GM10266 (cell line): ENCODE measurements around the gene ZMYND8.

Source experiments
- DNase-seq: peaks from one replicate; pipeline ENCODE4 v3.0.0; 2012; ENCODE audit errors: extremely low spot score
- CTCF ChIP-seq: IDR thresholded peaks from 2 replicates; pipeline ENCODE4 v1.5.1; 2012; ENCODE audit warnings: mild to moderate bottlenecking, low read depth; ENCODE audit not compliant: control insufficient read depth, insufficient read depth; ENCODE audit errors: missing control alignments

ZMYND8 gene

GRCh38 chr20:47343007-47343472, 13.5 kb downstream of the ZMYND8 start:
- TF ChIP-seq CTCF: no peak
- no peak for DNase-seq

- TF ChIP-seq CTCF: no peak
- DNase-seq: no peak
These were observed 18.3 kb downstream of the ZMYND8 start for GRCh38 chr20:47338131-47338628.

GRCh38 chr20:47337413-47337812, 19.1 kb downstream of the ZMYND8 start:
- no peak for DNase-seq
- TF ChIP-seq CTCF: no peak

- TF ChIP-seq CTCF: no peak
- DNase-seq: no peak
These were observed 20.3 kb downstream of the ZMYND8 start for GRCh38 chr20:47336129-47336754.

DNA sequence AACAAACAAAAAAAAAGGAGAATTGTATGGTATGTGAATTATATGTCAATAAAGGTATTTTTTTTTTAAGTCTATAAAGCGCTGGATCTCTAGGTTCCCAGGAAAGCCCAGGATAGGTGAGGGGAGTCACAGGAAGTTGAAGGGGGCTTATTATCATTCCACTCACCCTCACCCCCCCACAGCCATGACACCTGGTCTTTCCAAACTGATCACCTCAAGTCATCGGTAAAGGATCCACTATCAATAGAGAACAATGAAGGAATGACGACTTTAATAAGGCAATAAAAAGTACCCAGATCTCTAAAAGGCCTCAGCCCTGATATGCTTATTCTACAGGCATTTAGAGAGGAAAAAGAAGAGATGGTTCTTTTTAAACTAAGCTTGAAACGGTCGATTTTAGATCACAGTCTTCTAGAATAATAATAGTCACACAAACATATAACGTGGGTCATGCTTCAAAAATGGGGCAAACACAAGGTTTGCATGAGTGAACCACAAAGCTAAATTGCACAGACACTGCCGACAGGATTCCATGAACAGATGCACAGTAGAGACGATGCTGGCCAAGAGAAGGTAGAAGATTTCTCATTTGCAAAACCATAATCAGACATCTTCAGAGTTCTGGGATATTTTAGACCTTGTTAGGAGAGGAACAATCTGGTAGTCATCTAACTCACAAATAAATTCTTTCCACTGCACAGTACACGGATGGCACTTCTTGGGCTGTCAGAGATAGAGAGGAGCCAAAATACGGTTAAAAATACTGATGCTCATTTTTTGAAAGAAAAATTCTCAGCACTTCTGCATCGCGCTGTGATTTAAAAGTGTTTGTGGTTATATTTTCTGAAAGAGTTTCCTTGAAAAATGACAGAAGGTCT, 21.0 kb downstream of the ZMYND8 start:
- no peak for TF ChIP-seq CTCF
- no peak for DNase-seq

- no peak for TF ChIP-seq CTCF
- no peak for DNase-seq
These were observed 22.4 kb downstream of the ZMYND8 start for GRCh38 chr20:47334022-47334551.
